HepG2 (cell line): ENCODE results near the gene MRPS25. TPM values are rescaled to one million over a fixed set of nuclear protein-coding genes. Genes with fewer than 3 reads are reported as not detected.

Experiments
- ADNP ChIP-seq: sonication (generic); formaldehyde crosslinking; IDR thresholded peaks from 2 replicates; pipeline ENCODE4 v1.4.0; 2020; ENCODE audit warnings: missing genetic modification reagents
- ARHGAP35 ChIP-seq: sonication (generic); formaldehyde crosslinking; IDR thresholded peaks from 2 replicates; pipeline ENCODE4 v1.9.0; 2022; ENCODE audit warnings: mild to moderate bottlenecking, inconsistent platforms, moderate library complexity, missing genetic modification reagents, borderline replicate concordance
- BRD4 ChIP-seq: sonication (generic); formaldehyde crosslinking; IDR thresholded peaks from 2 replicates; pipeline ENCODE4 v1.4.0; 2020; ENCODE audit warnings: missing genetic modification reagents
- ELF3 ChIP-seq: IDR thresholded peaks from 2 replicates; pipeline ENCODE4 v1.6.1; 2016; ENCODE audit warnings: missing genetic modification reagents, missing compliant biosample characterization
- GABPA ChIP-seq, 2 experiments: IDR thresholded peaks; 2 replicates each; pipeline ENCODE4 v1.6.1; 2011 to 2016; ENCODE audit warnings: low read depth in 2 of 2, low read length in 1 of 2, missing biosample characterization in 1 of 2, missing genetic modification characterization in 1 of 2
- IRF2 ChIP-seq: IDR thresholded peaks from 2 replicates; pipeline ENCODE4 v1.6.1; 2018; ENCODE audit warnings: missing genetic modification reagents, missing compliant biosample characterization
- KAT7 ChIP-seq: IDR thresholded peaks from 2 replicates; pipeline ENCODE4 v1.6.1; 2018; ENCODE audit warnings: borderline replicate concordance, missing compliant biosample characterization
- KDM3A ChIP-seq: IDR thresholded peaks from 2 replicates; pipeline ENCODE4 v1.6.1; 2018; ENCODE audit warnings: low read depth, missing compliant biosample characterization
- PHF8 ChIP-seq: sonication (generic); formaldehyde crosslinking; IDR thresholded peaks from 2 replicates; pipeline ENCODE4 v1.5.0; 2020; ENCODE audit warnings: missing genetic modification reagents
- PITX1 ChIP-seq: sonication (generic); formaldehyde crosslinking; IDR thresholded peaks from 2 replicates; pipeline ENCODE4 v1.5.1; 2020; ENCODE audit warnings: mild to moderate bottlenecking, missing genetic modification reagents
- SMYD3 ChIP-seq: sonication (generic); formaldehyde crosslinking; IDR thresholded peaks from 2 replicates; pipeline ENCODE4 v1.8.1; 2023; ENCODE audit warnings: mild to moderate bottlenecking, missing genetic modification reagents
- ZMYM3 ChIP-seq: sonication (generic); formaldehyde crosslinking; IDR thresholded peaks from 2 replicates; pipeline ENCODE4 v1.5.1; 2020; ENCODE audit warnings: mild to moderate bottlenecking, missing genetic modification reagents
- ZNF609 ChIP-seq: sonication (generic); formaldehyde crosslinking; IDR thresholded peaks from 2 replicates; pipeline ENCODE4 v1.4.0; 2020; ENCODE audit warnings: mild to moderate bottlenecking, missing genetic modification reagents, borderline replicate concordance
- polyA plus RNA-seq, 8 experiments: library from polyadenylated mRNA; depleted of rRNA in 3 of 8; stranded (reverse) in 7 of 8; unstranded in 1 of 8; fragments of >200 nt; fragmentation: Illumina TruSeq in 4 of 8; extraction: Trizol in 4 of 8; gene quantifications; 2 replicates each; pipeline versions ENCODE4 v1.2.1 to v1.2.3, GENCODE V29; 2011 to 2016; ENCODE audit warnings: low read depth in 4 of 8, missing spikeins in 1 of 8, mixed read lengths in 1 of 8; ENCODE audit not compliant: insufficient read depth in 1 of 8
- total RNA-seq, 5 experiments: library from RNA; depleted of rRNA; stranded (reverse); fragments of >200 nt; fragmentation: Illumina TruSeq; extraction: Trizol; gene quantifications; 2 replicates each; pipeline ENCODE4 v1.2.3, GENCODE V29; 2016; ENCODE audit warnings: low read depth in 1 of 5
- TF ChIP-seq, protein P1 (sequence below): sonication (generic); formaldehyde crosslinking; IDR thresholded peaks from 2 replicates; pipeline ENCODE4 v1.5.1; 2020; ENCODE audit warnings: mild to moderate bottlenecking, missing genetic modification reagents, borderline replicate concordance
- TF ChIP-seq, protein P2 (sequence below): sonication (generic); formaldehyde crosslinking; IDR thresholded peaks from 2 replicates; pipeline ENCODE4 v1.4.0; 2020; ENCODE audit warnings: missing genetic modification reagents, borderline replicate concordance

Gene MRPS25
- total and polyA plus RNA-seq, 2 of the 13 experiments (the other 11 are each of a cell fraction or from before 2014, with no cell fraction given), result 60.1 to 74.3 TPM

DNA sequence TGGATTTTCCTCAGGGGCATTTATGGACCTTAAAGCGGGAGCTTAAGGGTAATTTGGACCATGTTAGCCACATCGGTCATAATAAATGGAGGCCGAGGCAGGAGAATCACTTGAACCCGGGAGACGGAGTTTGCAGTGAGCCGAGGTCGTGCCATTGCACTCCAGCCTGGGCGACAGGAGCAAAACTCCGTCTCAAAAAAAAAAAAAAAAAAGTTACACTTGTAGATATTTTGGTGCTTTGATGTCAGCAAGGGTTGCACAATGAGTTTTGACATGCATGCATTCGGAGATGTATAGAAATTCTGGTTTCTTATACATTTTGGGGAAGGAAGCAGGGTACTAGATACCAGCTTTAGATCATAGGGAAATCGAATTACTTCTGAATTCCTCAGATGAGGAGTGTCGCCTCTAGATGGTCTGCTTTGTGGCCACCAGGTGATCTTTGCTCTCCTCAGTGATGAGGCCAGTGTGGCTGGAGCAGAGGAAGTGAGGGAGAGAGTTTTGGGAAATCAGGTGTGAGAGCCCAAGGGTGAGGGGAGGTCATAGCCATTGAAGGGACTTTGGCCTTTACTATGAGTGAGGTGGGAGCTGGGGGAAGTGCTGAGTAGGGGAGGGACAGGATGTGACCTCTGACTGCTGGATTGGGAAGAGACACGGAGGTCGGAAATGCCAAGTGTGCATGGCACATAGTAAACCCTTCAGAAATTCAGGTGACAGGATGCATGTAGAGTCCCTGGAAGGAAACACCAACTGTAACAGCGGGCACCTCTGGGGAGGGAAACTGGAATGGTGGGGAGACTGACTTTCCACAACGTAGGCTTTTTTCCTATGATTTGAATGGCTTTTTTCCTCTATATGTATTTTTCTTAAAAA is 42.2 kb upstream of the MRPS25 start (continued):
- TF ChIP-seq, protein P1, sequence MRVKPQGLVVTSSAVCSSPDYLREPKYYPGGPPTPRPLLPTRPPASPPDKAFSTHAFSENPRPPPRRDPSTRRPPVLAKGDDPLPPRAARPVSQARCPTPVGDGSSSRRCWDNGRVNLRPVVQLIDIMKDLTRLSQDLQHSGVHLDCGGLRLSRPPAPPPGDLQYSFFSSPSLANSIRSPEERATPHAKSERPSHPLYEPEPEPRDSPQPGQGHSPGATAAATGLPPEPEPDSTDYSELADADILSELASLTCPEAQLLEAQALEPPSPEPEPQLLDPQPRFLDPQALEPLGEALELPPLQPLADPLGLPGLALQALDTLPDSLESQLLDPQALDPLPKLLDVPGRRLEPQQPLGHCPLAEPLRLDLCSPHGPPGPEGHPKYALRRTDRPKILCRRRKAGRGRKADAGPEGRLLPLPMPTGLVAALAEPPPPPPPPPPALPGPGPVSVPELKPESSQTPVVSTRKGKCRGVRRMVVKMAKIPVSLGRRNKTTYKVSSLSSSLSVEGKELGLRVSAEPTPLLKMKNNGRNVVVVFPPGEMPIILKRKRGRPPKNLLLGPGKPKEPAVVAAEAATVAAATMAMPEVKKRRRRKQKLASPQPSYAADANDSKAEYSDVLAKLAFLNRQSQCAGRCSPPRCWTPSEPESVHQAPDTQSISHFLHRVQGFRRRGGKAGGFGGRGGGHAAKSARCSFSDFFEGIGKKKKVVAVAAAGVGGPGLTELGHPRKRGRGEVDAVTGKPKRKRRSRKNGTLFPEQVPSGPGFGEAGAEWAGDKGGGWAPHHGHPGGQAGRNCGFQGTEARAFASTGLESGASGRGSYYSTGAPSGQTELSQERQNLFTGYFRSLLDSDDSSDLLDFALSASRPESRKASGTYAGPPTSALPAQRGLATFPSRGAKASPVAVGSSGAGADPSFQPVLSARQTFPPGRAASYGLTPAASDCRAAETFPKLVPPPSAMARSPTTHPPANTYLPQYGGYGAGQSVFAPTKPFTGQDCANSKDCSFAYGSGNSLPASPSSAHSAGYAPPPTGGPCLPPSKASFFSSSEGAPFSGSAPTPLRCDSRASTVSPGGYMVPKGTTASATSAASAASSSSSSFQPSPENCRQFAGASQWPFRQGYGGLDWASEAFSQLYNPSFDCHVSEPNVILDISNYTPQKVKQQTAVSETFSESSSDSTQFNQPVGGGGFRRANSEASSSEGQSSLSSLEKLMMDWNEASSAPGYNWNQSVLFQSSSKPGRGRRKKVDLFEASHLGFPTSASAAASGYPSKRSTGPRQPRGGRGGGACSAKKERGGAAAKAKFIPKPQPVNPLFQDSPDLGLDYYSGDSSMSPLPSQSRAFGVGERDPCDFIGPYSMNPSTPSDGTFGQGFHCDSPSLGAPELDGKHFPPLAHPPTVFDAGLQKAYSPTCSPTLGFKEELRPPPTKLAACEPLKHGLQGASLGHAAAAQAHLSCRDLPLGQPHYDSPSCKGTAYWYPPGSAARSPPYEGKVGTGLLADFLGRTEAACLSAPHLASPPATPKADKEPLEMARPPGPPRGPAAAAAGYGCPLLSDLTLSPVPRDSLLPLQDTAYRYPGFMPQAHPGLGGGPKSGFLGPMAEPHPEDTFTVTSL (CRISPR knock-in tag), result peak; percentile 67; the same call in 1 of the 2 replicates
- TF ChIP-seq ELF3 (peak; percentile 65), ARHGAP35 (CRISPR knock-in tag) (no peak), PHF8 (CRISPR knock-in tag) (no peak), GABPA (IDR thresholded peaks at IDR 0.05; ENCODE audit: low read depth, low read length) (peak; percentile 34; the same call in 1 of the 2 replicates), GABPA (CRISPR knock-in tag; IDR thresholded peaks at IDR 0.05; ENCODE audit: low read depth) (peak; percentile 83), SMYD3 (CRISPR knock-in tag) (no peak), ZNF609 (CRISPR knock-in tag) (peak; percentile 55; the same call in 1 of the 2 replicates), KDM3A (no peak), KAT7 (CRISPR knock-in tag) (no peak), PITX1 (CRISPR knock-in tag) (peak; percentile 63; the same call in 1 of the 2 replicates), BRD4 (CRISPR knock-in tag) (no peak), IRF2 (peak; percentile 66; the same call in 1 of the 2 replicates), ZMYM3 (CRISPR knock-in tag) (peak; percentile 55; the same call in 1 of the 2 replicates), ADNP (CRISPR knock-in tag) (no peak)
- TF ChIP-seq, protein P2, sequence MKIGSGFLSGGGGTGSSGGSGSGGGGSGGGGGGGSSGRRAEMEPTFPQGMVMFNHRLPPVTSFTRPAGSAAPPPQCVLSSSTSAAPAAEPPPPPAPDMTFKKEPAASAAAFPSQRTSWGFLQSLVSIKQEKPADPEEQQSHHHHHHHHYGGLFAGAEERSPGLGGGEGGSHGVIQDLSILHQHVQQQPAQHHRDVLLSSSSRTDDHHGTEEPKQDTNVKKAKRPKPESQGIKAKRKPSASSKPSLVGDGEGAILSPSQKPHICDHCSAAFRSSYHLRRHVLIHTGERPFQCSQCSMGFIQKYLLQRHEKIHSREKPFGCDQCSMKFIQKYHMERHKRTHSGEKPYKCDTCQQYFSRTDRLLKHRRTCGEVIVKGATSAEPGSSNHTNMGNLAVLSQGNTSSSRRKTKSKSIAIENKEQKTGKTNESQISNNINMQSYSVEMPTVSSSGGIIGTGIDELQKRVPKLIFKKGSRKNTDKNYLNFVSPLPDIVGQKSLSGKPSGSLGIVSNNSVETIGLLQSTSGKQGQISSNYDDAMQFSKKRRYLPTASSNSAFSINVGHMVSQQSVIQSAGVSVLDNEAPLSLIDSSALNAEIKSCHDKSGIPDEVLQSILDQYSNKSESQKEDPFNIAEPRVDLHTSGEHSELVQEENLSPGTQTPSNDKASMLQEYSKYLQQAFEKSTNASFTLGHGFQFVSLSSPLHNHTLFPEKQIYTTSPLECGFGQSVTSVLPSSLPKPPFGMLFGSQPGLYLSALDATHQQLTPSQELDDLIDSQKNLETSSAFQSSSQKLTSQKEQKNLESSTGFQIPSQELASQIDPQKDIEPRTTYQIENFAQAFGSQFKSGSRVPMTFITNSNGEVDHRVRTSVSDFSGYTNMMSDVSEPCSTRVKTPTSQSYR (CRISPR knock-in tag), result peak; percentile 79; the same call in 1 of the 2 replicates
